HUES48 (cell line): ENCODE data around the gene NPIPA5.
"Not testable (repeated sequence)": the region's sequence is repeated elsewhere in the genome, so short reads cannot be mapped to it uniquely, and the experiment has no call there.

Experiments
- H3K27ac ChIP-seq: one replicate; pipeline ENCODE4 v1.7.0; 2013; ENCODE audit warnings: low read depth, low read length, inconsistent platforms
- H3K27me3 ChIP-seq: 2 replicates; pipeline ENCODE4 v1.6.1; 2013; ENCODE audit warnings: mild to moderate bottlenecking, low read length; ENCODE audit not compliant: control insufficient read depth, insufficient read depth
- H3K36me3 ChIP-seq: 2 replicates; pipeline ENCODE4 v1.6.1; 2013; ENCODE audit warnings: low read length; ENCODE audit not compliant: control insufficient read depth, insufficient read depth
- H3K4me1 ChIP-seq: 2 replicates; pipeline ENCODE4 v1.6.1; 2013; ENCODE audit warnings: mild to moderate bottlenecking, low read length; ENCODE audit not compliant: control insufficient read depth, insufficient read depth
- H3K4me3 ChIP-seq: 2 replicates; pipeline ENCODE4 v1.5.1; 2013; ENCODE audit warnings: mild to moderate bottlenecking, low read depth, low read length
- H3K9ac ChIP-seq: 2 replicates; pipeline ENCODE4 v1.6.1; 2013; ENCODE audit warnings: mild to moderate bottlenecking, low read depth, low read length, moderate library complexity
- H3K9me3 ChIP-seq: 2 replicates; pipeline ENCODE4 v1.6.1; 2013; ENCODE audit warnings: low read length; ENCODE audit not compliant: control insufficient read depth, insufficient read depth

The NPIPA5 gene

GRCh38 chr16:15388060-15388459 lies 10.0 kb upstream of the NPIPA5 start:
- not testable (repeated sequence) for H3K27ac ChIP-seq, H3K4me1 ChIP-seq, H3K27me3 ChIP-seq, H3K9me3 ChIP-seq, H3K36me3 ChIP-seq, H3K9ac ChIP-seq, H3K4me3 ChIP-seq

GRCh38 chr16:15382810-15383209 lies 4.7 kb upstream of the NPIPA5 start:
- not testable (repeated sequence) for H3K27me3 ChIP-seq, H3K27ac ChIP-seq, H3K4me3 ChIP-seq, H3K9me3 ChIP-seq, H3K36me3 ChIP-seq, H3K4me1 ChIP-seq, H3K9ac ChIP-seq

GRCh38 chr16:15357495-15357894 lies 20.6 kb downstream of the NPIPA5 start:
- H3K4me3 ChIP-seq, H3K36me3 ChIP-seq, H3K9ac ChIP-seq, H3K27me3 ChIP-seq, H3K4me1 ChIP-seq, H3K9me3 ChIP-seq, H3K27ac ChIP-seq: not testable (repeated sequence)

- not testable (repeated sequence) for H3K9ac ChIP-seq, H3K4me3 ChIP-seq, H3K27ac ChIP-seq, H3K9me3 ChIP-seq, H3K4me1 ChIP-seq, H3K36me3 ChIP-seq, H3K27me3 ChIP-seq
Observed at GRCh38 chr16:15354846-15355245, 23.2 kb downstream of the NPIPA5 start.

- H3K27ac ChIP-seq, H3K4me1 ChIP-seq, H3K36me3 ChIP-seq, H3K4me3 ChIP-seq, H3K9me3 ChIP-seq, H3K27me3 ChIP-seq, H3K9ac ChIP-seq: not testable (repeated sequence)
Observed at GRCh38 chr16:15352852-15353251, 25.2 kb downstream of the NPIPA5 start.

- not testable (repeated sequence) for H3K9me3 ChIP-seq, H3K4me3 ChIP-seq, H3K9ac ChIP-seq, H3K27ac ChIP-seq, H3K4me1 ChIP-seq, H3K27me3 ChIP-seq, H3K36me3 ChIP-seq
Observed at GRCh38 chr16:15351745-15352144, 26.3 kb downstream of the NPIPA5 start.

GRCh38 chr16:15351251-15351650 lies 26.8 kb downstream of the NPIPA5 start:
- not testable (repeated sequence) for H3K27ac ChIP-seq, H3K4me1 ChIP-seq, H3K36me3 ChIP-seq, H3K9me3 ChIP-seq, H3K9ac ChIP-seq, H3K4me3 ChIP-seq, H3K27me3 ChIP-seq

- not testable (repeated sequence) for H3K9me3 ChIP-seq, H3K27me3 ChIP-seq, H3K27ac ChIP-seq, H3K4me1 ChIP-seq, H3K9ac ChIP-seq, H3K4me3 ChIP-seq, H3K36me3 ChIP-seq
Observed at GRCh38 chr16:15348721-15349120, 29.4 kb downstream of the NPIPA5 start.

- H3K27ac ChIP-seq, H3K27me3 ChIP-seq, H3K4me1 ChIP-seq, H3K36me3 ChIP-seq, H3K4me3 ChIP-seq, H3K9ac ChIP-seq, H3K9me3 ChIP-seq: not testable (repeated sequence)
Observed at GRCh38 chr16:15342337-15342736, 35.8 kb downstream of the NPIPA5 start.

- H3K36me3 ChIP-seq, H3K4me1 ChIP-seq, H3K9me3 ChIP-seq, H3K4me3 ChIP-seq, H3K9ac ChIP-seq, H3K27ac ChIP-seq, H3K27me3 ChIP-seq: not testable (repeated sequence)
Observed at GRCh38 chr16:15338986-15339385, 39.1 kb downstream of the NPIPA5 start.

- not testable (repeated sequence) for H3K27ac ChIP-seq, H3K36me3 ChIP-seq, H3K4me3 ChIP-seq, H3K27me3 ChIP-seq, H3K4me1 ChIP-seq, H3K9me3 ChIP-seq, H3K9ac ChIP-seq
Observed at GRCh38 chr16:15337974-15338605, 40.0 kb downstream of the NPIPA5 start.

- not testable (repeated sequence) for H3K9ac ChIP-seq, H3K9me3 ChIP-seq, H3K4me3 ChIP-seq, H3K27ac ChIP-seq, H3K27me3 ChIP-seq, H3K36me3 ChIP-seq, H3K4me1 ChIP-seq
Observed at GRCh38 chr16:15335609-15336008, 42.5 kb downstream of the NPIPA5 start.
